ENCODE measurements around the gene DRAM2.
"Not testable (repeated sequence)": the region's sequence is repeated elsewhere in the genome, so short reads cannot be mapped to it uniquely, and the experiment has no call there.

The DRAM2 gene

GRCh38 chr1:111079329-111079728, 60.6 kb downstream of the DRAM2 start:
- not testable (repeated sequence) for DNase-seq

- not testable (repeated sequence) for DNase-seq
Measured at GRCh38 chr1:111077312-111077711, 62.6 kb downstream of the DRAM2 start.

Measured in stimulated activated CD4-positive, alpha-beta T cell treated with anti-CD3 and anti-CD28 coated beads, Interleukin-2, amount 100 ng/mL, for 48 hours (primary cell).